K562 (cell line): ENCODE measurements around the gene UBL7. TPM values are rescaled to one million over a fixed set of nuclear protein-coding genes. Genes with fewer than 3 reads are reported as not detected.
A peak's percentile ranks its signal among the peaks of the same experiment; 100 is the strongest.

Source experiments
- CHCHD3 ChIP-seq: fragments of 250-450 bp; sonication (Bioruptor Pico); IDR thresholded peaks from 2 replicates; pipeline ENCODE4 v2.1.2; 2022; ENCODE audit warnings: mild to moderate bottlenecking
- DACH1 ChIP-seq: fragments of 450-650 bp; IDR thresholded peaks from 2 replicates; pipeline ENCODE4 v1.6.1; 2018; ENCODE audit not compliant: partially characterized antibody
- DMBX1 ChIP-seq: fragments of 250-450 bp; sonication (Bioruptor Pico); IDR thresholded peaks from 2 replicates; pipeline ENCODE4 v1.8.0; 2022; ENCODE audit warnings: inconsistent platforms, mild to moderate bottlenecking, moderate library complexity, borderline replicate concordance
- EZH2 ChIP-seq: IDR thresholded peaks from 2 replicates; pipeline ENCODE4 v1.6.1; 2012; ENCODE audit warnings: low read depth, mild to moderate bottlenecking, inconsistent platforms, low read length, borderline replicate concordance
- FOS ChIP-seq: IDR thresholded peaks from 3 replicates; pipeline ENCODE4 v1.6.1; 2011; ENCODE audit not compliant: insufficient read length; ENCODE audit errors: extremely low read depth
- GATAD2A ChIP-seq: fragments of 450-650 bp; IDR thresholded peaks from 2 replicates; pipeline ENCODE4 v1.6.1; 2017
- HDAC8 ChIP-seq: fragments of 450-650 bp; IDR thresholded peaks from 2 replicates; pipeline ENCODE4 v1.6.1; 2016; ENCODE audit warnings: mild to moderate bottlenecking, missing genetic modification characterization, moderate library complexity, missing compliant biosample characterization
- HMGXB4 ChIP-seq: sonication (generic); formaldehyde crosslinking; IDR thresholded peaks from 2 replicates; pipeline ENCODE4 v1.8.1; 2023; ENCODE audit warnings: mild to moderate bottlenecking, missing genetic modification reagents
- MAFG ChIP-seq: fragments of 450-650 bp; conservative IDR thresholded peaks from 2 replicates; pipeline ENCODE4 v1.6.1; 2016; ENCODE audit warnings: missing genetic modification characterization, missing compliant biosample characterization
- MTF1 ChIP-seq: fragments of 250-450 bp; sonication (Bioruptor Pico); IDR thresholded peaks from 2 replicates; pipeline ENCODE4 v1.9.0; 2021; ENCODE audit warnings: moderate library complexity, mild to moderate bottlenecking, inconsistent platforms, borderline replicate concordance
- PHF8 ChIP-seq: fragments of 200-600 bp; sonication (generic); IDR thresholded peaks from 2 replicates; pipeline ENCODE4 v1.6.1; 2012; ENCODE audit warnings: mixed run types, mild to moderate bottlenecking, inconsistent platforms, low read length, moderate library complexity, borderline replicate concordance
- SIN3A ChIP-seq, 2 experiments: fragments of 150-350 bp in 1 of 2; IDR thresholded peaks; 2 replicates each; pipeline ENCODE4 v1.6.1; 2011 to 2016; ENCODE audit warnings: borderline replicate concordance in 2 of 2, low read depth in 2 of 2, low read length in 2 of 2, mild to moderate bottlenecking in 2 of 2, moderate library complexity in 2 of 2; ENCODE audit not compliant: control insufficient read depth in 1 of 2
- SNIP1 ChIP-seq: fragments of 450-650 bp; IDR thresholded peaks from 2 replicates; pipeline ENCODE4 v1.7.1; 2017; ENCODE audit warnings: low read depth, mild to moderate bottlenecking
- SRSF3 ChIP-seq: fragments of 200-400 bp; formaldehyde crosslinking; IDR thresholded peaks from 2 replicates; pipeline ENCODE4 v1.6.1; 2016; ENCODE audit warnings: mild to moderate bottlenecking, low read length, moderate library complexity; ENCODE audit not compliant: insufficient read depth
- SRSF9 ChIP-seq: fragments of 200-400 bp; formaldehyde crosslinking; IDR thresholded peaks from 2 replicates; pipeline ENCODE4 v1.6.1; 2017; ENCODE audit warnings: low read depth, low read length, borderline replicate concordance
- STAT5A ChIP-seq: IDR thresholded peaks from 2 replicates; pipeline ENCODE4 v1.6.1; 2012; ENCODE audit warnings: low read length, inconsistent platforms, borderline replicate concordance
- TRIM25 ChIP-seq: fragments of 450-650 bp; IDR thresholded peaks from 2 replicates; pipeline ENCODE4 v1.7.0; 2016; ENCODE audit warnings: borderline replicate concordance
- ZC3H4 ChIP-seq: sonication (generic); formaldehyde crosslinking; IDR thresholded peaks from 2 replicates; pipeline ENCODE4 v1.9.0; 2021; ENCODE audit warnings: missing genetic modification reagents, borderline replicate concordance
- ZFP30 ChIP-seq: fragments of 250-450 bp; sonication (Bioruptor Pico); IDR thresholded peaks from 2 replicates; pipeline ENCODE4 v1.8.0; 2022; ENCODE audit warnings: moderate library complexity, mild to moderate bottlenecking, inconsistent platforms, borderline replicate concordance
- ZNF316 ChIP-seq: fragments of 450-650 bp; IDR thresholded peaks from 2 replicates; pipeline ENCODE4 v1.6.1; 2016
- ZNF354B ChIP-seq: fragments of 250-450 bp; sonication (Bioruptor Pico); IDR thresholded peaks from 2 replicates; pipeline ENCODE4 v1.4.0; 2020
- ZNF507 ChIP-seq: conservative IDR thresholded peaks from 2 replicates; pipeline ENCODE4 v1.6.1; 2017; ENCODE audit warnings: missing genetic modification characterization, missing compliant biosample characterization
- ZNF696 ChIP-seq: fragments of 250-450 bp; sonication (Bioruptor Pico); conservative IDR thresholded peaks from 2 replicates; pipeline ENCODE4 v1.4.0; 2020; ENCODE audit warnings: mild to moderate bottlenecking, moderate library complexity
- polyA plus RNA-seq, 8 experiments: library from polyadenylated mRNA; depleted of rRNA in 4 of 8; stranded (reverse) in 5 of 8; unstranded in 3 of 8; fragments of >200 nt; fragmentation: Nextera tagmentation in 2 of 8; fragmentation: Illumina TruSeq in 1 of 8; extraction: Ambion mirVana in 2 of 8; extraction: Trizol in 1 of 8; gene quantifications; 2 replicates each; pipeline versions ENCODE4 v1.2.1 to v1.2.3, GENCODE V29; 2011 to 2014; ENCODE audit warnings: inconsistent platforms in 1 of 8, missing spikeins in 1 of 8
- total RNA-seq, 7 experiments: library from RNA; depleted of rRNA in 6 of 7; stranded (reverse); fragments of >200 nt in 6 of 7; fragmentation: Illumina TruSeq in 2 of 7; extraction: Trizol in 2 of 7; gene quantifications; 2 replicates each; pipeline versions ENCODE4 v1.2.1 to v1.2.3, GENCODE V29; 2011 to 2021; ENCODE audit warnings: low replicate concordance in 1 of 7
- TF ChIP-seq, protein P1 (sequence below): fragments of 250-450 bp; sonication (Bioruptor Pico); IDR thresholded peaks from 2 replicates; pipeline ENCODE4 v1.8.0; 2021; ENCODE audit warnings: borderline replicate concordance, mild to moderate bottlenecking, moderate library complexity; ENCODE audit not compliant: poor library complexity, severe bottlenecking
- TF ChIP-seq, protein P2 (sequence below): sonication (generic); formaldehyde crosslinking; IDR thresholded peaks from 2 replicates; pipeline ENCODE4 v1.8.1; 2023; ENCODE audit warnings: mild to moderate bottlenecking, missing genetic modification reagents, moderate library complexity

Gene UBL7
- total and polyA plus RNA-seq, 9 of the 15 experiments (the other 6 are each of a cell fraction or from before 2014, with no cell fraction given) = 19.2 to 63.4 (median 44.9) TPM

GRCh38 chr15:74433592-74434262, 27.2 kb downstream of the UBL7 start, which contains the start of gene SEMA7A (continued):
- no peak for TF ChIP-seq HMGXB4 (CRISPR knock-in tag)
- TF ChIP-seq GATAD2A = no peak
- TF ChIP-seq SRSF9 = no peak
- no peak for TF ChIP-seq ZFP30
- TF ChIP-seq, protein P1, sequence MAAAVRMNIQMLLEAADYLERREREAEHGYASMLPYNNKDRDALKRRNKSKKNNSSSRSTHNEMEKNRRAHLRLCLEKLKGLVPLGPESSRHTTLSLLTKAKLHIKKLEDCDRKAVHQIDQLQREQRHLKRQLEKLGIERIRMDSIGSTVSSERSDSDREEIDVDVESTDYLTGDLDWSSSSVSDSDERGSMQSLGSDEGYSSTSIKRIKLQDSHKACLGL (CRISPR knock-in tag) = no peak
- no peak for TF ChIP-seq DMBX1 (CRISPR knock-in tag)
- TF ChIP-seq MAFG (tag) = no peak
- no peak for TF ChIP-seq TRIM25
- TF ChIP-seq FOS = no peak
- TF ChIP-seq MTF1 (CRISPR knock-in tag) = no peak
- no peak for TF ChIP-seq DACH1
- TF ChIP-seq ZNF354B = no peak
- peak; percentile 65; the same call in 1 of the 2 replicates for TF ChIP-seq PHF8
- TF ChIP-seq SNIP1 = no peak
- no peak for TF ChIP-seq EZH2
- TF ChIP-seq SIN3A (IDR thresholded peaks at IDR 0.05; ENCODE audit: borderline replicate concordance in 2 of 2, control insufficient read depth in 1 of 2, low read depth in 2 of 2, low read length in 2 of 2) = peak in 1 of 2 experiments; percentile 33; a peak in 1 of 4 replicates
- TF ChIP-seq ZC3H4 (CRISPR knock-in tag) = no peak
- no peak for TF ChIP-seq HDAC8 (tag)
- TF ChIP-seq ZNF316 = no peak
- TF ChIP-seq SRSF3 = no peak
- no peak for TF ChIP-seq STAT5A
- TF ChIP-seq, protein P2, sequence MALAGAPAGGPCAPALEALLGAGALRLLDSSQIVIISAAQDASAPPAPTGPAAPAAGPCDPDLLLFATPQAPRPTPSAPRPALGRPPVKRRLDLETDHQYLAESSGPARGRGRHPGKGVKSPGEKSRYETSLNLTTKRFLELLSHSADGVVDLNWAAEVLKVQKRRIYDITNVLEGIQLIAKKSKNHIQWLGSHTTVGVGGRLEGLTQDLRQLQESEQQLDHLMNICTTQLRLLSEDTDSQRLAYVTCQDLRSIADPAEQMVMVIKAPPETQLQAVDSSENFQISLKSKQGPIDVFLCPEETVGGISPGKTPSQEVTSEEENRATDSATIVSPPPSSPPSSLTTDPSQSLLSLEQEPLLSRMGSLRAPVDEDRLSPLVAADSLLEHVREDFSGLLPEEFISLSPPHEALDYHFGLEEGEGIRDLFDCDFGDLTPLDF (CRISPR knock-in tag) = no peak
- TF ChIP-seq CHCHD3 (CRISPR knock-in tag) = no peak
- no peak for TF ChIP-seq ZNF507 (tag)
- no peak for TF ChIP-seq ZNF696 (CRISPR knock-in tag)
